Vagina (tissue), 2 donors: Measurements from ENCODE around the gene ZNF394. TPM values are rescaled to one million over a fixed set of nuclear protein-coding genes. Genes with fewer than 3 reads are reported as not detected.

Experiments used
- DNase-seq, 2 donors: peaks; one replicate each; pipeline ENCODE4 v3.0.0-alpha.2; 2017; ENCODE audit errors: extremely low spot score in 2 of 2
- H3K27ac ChIP-seq: fragments of 200-600 bp; sonication (generic); one replicate; pipeline ENCODE4 v1.5.1; 2019
- H3K27me3 ChIP-seq: fragments of 200-600 bp; sonication (generic); one replicate; pipeline ENCODE4 v1.5.1; 2019
- H3K36me3 ChIP-seq, 2 donors: fragments of 200-600 bp; sonication (generic); one replicate each; pipeline ENCODE4 v1.5.1; 2017 to 2019
- H3K4me1 ChIP-seq: fragments of 200-600 bp; sonication (generic); one replicate; pipeline ENCODE4 v1.5.1; 2019
- H3K4me3 ChIP-seq, 2 donors: fragments of 200-600 bp; sonication (generic); 1 replicate in 1 of 2; 2 replicates in 1 of 2; pipeline ENCODE4 v1.5.1; 2016 to 2019
- H3K9me3 ChIP-seq: fragments of 200-600 bp; sonication (generic); one replicate; pipeline ENCODE4 v1.5.1; 2019
- POLR2A ChIP-seq, 2 donors: fragments of 450-650 bp; IDR thresholded peaks; one replicate each; pipeline ENCODE4 v1.6.1; 2017; ENCODE audit warnings: antibody characterized with exemption in 2 of 2, mild to moderate bottlenecking in 2 of 2, moderate library complexity in 2 of 2
- POLR2AphosphoS5 ChIP-seq, 2 donors: sonication (generic); formaldehyde crosslinking; IDR thresholded peaks; one replicate each; pipeline ENCODE4 v1.9.0; 2017; ENCODE audit warnings: antibody characterized with exemption in 2 of 2, mild to moderate bottlenecking in 2 of 2, low read depth in 1 of 2; ENCODE audit not compliant: insufficient read depth in 1 of 2
- intact Hi-C: fragments of 100-400 bp; cut with DNase I; formaldehyde crosslinking; loops from one replicate; pipeline ENCODE4 v1.15.1; 2023
- total RNA-seq: library from RNA; depleted of rRNA; stranded (reverse); fragments of >200 nt; gene quantifications from one replicate; pipeline ENCODE4 v1.2.3, GENCODE V29; 2016
- TF ChIP-seq, protein P1 (sequence below), 3 experiments: fragments of 450-650 bp in 2 of 3; fragments of 200-600 bp in 1 of 3; sonication (generic) in 1 of 3; IDR thresholded peaks; one replicate each; pipeline ENCODE4 v1.5.1; 2017 to 2019; ENCODE audit warnings: antibody characterized with exemption in 3 of 3, mild to moderate bottlenecking in 2 of 3, moderate library complexity in 2 of 3

The ZNF394 gene
- total RNA-seq, 1 donor from 2014 or later, result 36.1 TPM

DNA sequence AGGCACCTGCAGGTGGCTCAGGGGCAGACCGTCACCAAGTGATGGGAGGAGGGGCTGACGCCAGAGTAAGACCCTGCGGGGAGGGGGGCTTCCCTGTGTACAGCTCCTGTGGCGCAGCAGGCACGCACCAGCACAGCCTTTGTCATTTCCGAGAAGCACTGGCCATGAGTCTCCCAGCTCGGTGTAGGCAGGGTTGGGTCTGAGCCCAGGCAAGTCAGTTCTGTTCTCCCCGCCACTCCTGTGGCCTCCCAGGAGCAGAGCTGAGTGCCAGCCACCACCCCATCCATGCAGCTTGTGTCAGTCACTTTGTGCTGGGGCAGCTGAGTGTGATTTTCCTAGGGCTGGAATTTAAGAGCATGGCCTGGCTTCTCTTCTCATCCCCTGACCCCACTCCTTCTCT, 48.1 kb downstream of the ZNF394 start:
- no peak for DNase-seq

DNA sequence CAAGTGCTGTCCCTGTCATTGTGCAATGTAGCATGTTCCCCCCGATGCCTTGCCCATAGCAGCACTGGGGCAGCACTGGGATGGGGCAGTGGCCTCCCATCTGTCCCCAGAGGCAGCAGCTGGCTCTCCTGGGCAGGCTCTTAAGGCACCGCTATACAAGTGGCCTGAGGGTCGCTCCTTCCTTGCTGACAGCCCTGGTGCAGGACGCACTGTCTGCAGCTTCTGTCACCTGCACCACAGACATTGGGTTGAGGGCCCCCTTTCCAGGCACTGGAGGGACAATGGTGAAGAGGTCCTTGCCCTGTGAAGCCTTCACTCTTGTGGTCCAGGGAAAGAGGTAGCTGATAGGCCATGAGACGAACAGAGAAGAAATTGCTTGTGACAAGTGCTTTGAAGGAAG, 50.8 kb downstream of the ZNF394 start:
- DNase-seq, result no peak
- H3K27ac ChIP-seq, result no peak overlapping the region
- H3K27me3 ChIP-seq, result no peaks in the 10 kb centered on the region
- no peaks in the 10 kb centered on the region for H3K9me3 ChIP-seq
- peaks cover 15% of the 10 kb centered on the region for H3K4me1 ChIP-seq
- intact Hi-C loops, result no loop called here
- no peak overlapping the region for H3K4me3 ChIP-seq
- TF ChIP-seq, protein P1, sequence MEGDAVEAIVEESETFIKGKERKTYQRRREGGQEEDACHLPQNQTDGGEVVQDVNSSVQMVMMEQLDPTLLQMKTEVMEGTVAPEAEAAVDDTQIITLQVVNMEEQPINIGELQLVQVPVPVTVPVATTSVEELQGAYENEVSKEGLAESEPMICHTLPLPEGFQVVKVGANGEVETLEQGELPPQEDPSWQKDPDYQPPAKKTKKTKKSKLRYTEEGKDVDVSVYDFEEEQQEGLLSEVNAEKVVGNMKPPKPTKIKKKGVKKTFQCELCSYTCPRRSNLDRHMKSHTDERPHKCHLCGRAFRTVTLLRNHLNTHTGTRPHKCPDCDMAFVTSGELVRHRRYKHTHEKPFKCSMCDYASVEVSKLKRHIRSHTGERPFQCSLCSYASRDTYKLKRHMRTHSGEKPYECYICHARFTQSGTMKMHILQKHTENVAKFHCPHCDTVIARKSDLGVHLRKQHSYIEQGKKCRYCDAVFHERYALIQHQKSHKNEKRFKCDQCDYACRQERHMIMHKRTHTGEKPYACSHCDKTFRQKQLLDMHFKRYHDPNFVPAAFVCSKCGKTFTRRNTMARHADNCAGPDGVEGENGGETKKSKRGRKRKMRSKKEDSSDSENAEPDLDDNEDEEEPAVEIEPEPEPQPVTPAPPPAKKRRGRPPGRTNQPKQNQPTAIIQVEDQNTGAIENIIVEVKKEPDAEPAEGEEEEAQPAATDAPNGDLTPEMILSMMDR (IDR thresholded peaks at IDR 0.05), result no peak
- no peak for TF ChIP-seq POLR2A (IDR thresholded peaks at IDR 0.05)
- no peak for TF ChIP-seq POLR2AphosphoS5 (IDR thresholded peaks at IDR 0.05; ENCODE audit: insufficient read depth in 1 of 2, low read depth in 1 of 2)
- H3K36me3 ChIP-seq, result peaks cover 2 to 56% of the 10 kb centered on the region in 2 donors

More for the DNA sequence above, 48.1 kb downstream of the ZNF394 start:
- Histone ChIP-seq H3K27me3 (no peaks in the 10 kb centered on the region), H3K27ac (no peak overlapping the region), H3K9me3 (no peaks in the 10 kb centered on the region), H3K36me3 (peaks cover 2 to 59% of the 10 kb centered on the region in 2 donors), H3K4me3 (no peak overlapping the region), H3K4me1 (peaks cover 15% of the 10 kb centered on the region)
- intact Hi-C loops, result no loop called here
- TF ChIP-seq, protein P1 (IDR thresholded peaks at IDR 0.05), result no peak
- TF ChIP-seq POLR2AphosphoS5 (IDR thresholded peaks at IDR 0.05; ENCODE audit: insufficient read depth in 1 of 2, low read depth in 1 of 2), result no peak
- no peak for TF ChIP-seq POLR2A (IDR thresholded peaks at IDR 0.05)

DNA sequence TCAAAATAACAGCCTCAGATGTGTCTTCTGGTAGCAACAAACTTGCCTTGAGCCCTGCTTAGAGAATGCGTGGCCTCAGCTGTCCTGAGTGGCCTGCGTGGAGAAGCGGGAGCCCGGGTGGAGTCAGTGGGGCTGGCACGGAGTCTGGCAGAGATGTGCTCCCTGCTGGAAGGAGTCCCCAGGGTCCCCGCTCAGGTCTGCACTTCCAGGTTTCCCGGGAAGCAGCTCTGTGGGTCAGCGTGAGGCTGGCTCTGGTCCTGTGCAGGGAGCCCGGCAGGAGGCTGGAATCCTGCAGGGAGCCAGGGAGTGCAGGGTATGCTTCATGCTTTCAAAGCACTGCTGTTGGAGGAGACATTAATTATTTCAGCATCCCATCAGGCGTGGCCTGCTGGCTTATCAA, 51.2 kb downstream of the ZNF394 start:
- intact Hi-C loops, result no loop called here
- H3K27ac ChIP-seq, result no peak overlapping the region
- no peak for TF ChIP-seq POLR2AphosphoS5 (IDR thresholded peaks at IDR 0.05; ENCODE audit: insufficient read depth in 1 of 2, low read depth in 1 of 2)
- TF ChIP-seq, protein P1 (IDR thresholded peaks at IDR 0.05), result no peak
- no peak for TF ChIP-seq POLR2A (IDR thresholded peaks at IDR 0.05)
- no peak for DNase-seq
- H3K4me1 ChIP-seq, result peaks cover 15% of the 10 kb centered on the region
- no peaks in the 10 kb centered on the region for H3K9me3 ChIP-seq
- H3K4me3 ChIP-seq, result no peak overlapping the region
- peaks cover 2 to 54% of the 10 kb centered on the region in 2 donors for H3K36me3 ChIP-seq
- H3K27me3 ChIP-seq, result no peaks in the 10 kb centered on the region

DNA sequence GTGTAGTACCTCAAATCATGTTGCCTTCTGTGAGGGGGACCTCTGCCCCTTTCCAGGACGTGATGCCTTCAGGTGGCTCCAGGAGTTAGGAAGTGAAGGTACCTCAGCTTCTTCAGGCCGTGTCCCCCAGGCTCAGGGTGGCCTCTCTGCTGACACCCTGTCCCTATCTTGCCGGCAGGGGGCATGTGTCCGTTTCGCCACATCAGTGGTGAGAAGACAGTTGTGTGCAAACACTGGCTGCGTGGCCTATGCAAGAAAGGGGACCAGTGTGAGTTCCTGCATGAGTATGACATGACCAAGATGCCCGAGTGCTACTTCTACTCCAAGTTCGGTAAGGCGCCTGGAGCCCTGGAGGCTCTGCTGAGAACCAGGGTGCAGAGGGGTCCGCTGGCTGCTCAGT, 52.1 kb downstream of the ZNF394 start:
- intact Hi-C loops, result no loop called here
- Histone ChIP-seq H3K27ac (no peak overlapping the region), H3K27me3 (no peaks in the 10 kb centered on the region), H3K4me3 (no peak overlapping the region), H3K36me3 (peaks cover under 1 to 54% of the 10 kb centered on the region in 2 donors), H3K9me3 (no peaks in the 10 kb centered on the region), H3K4me1 (peaks cover 9% of the 10 kb centered on the region)
- TF ChIP-seq, protein P1 (IDR thresholded peaks at IDR 0.05), result no peak
- TF ChIP-seq POLR2A (IDR thresholded peaks at IDR 0.05) (no peak), POLR2AphosphoS5 (IDR thresholded peaks at IDR 0.05; ENCODE audit: insufficient read depth in 1 of 2, low read depth in 1 of 2) (no peak)
- DNase-seq, result no peak

DNA sequence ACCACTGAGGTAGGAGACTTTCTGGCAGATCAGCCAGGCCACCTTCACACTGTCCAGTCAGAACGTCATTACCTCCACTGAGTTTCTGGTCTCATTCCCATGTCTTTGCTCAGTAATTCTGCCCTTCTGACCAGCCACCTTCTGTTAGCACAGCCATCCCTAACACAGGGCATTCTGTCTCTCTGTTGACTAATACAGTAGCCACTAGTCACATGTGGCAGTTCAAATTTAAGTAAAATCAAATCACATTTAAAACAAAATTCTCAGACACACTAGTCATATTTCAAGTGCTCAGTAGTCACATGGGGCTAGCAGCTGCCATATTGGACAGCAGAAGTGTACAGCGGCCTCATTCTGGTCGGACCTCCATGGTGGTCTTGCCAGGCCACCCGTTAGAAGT, 54.0 kb downstream of the ZNF394 start:
- intact Hi-C loops, result no loop called here
- H3K27ac ChIP-seq, result no peak overlapping the region
- TF ChIP-seq POLR2A (IDR thresholded peaks at IDR 0.05), result no peak
- TF ChIP-seq, protein P1 (IDR thresholded peaks at IDR 0.05), result no peak
- TF ChIP-seq POLR2AphosphoS5 (IDR thresholded peaks at IDR 0.05; ENCODE audit: insufficient read depth in 1 of 2, low read depth in 1 of 2), result no peak
- peaks cover 18% of the 10 kb centered on the region for H3K4me1 ChIP-seq
- DNase-seq, result no peak
- H3K36me3 ChIP-seq, result peaks cover 0 to 56% of the 10 kb centered on the region in 2 donors
- H3K9me3 ChIP-seq, result no peaks in the 10 kb centered on the region
- H3K27me3 ChIP-seq, result no peaks in the 10 kb centered on the region
- no peak overlapping the region for H3K4me3 ChIP-seq

Other genes starting within 250 kb of the ZNF394 start
- gene MYH16, start 227.4 kb downstream of the ZNF394 start, total RNA-seq, result not detected
- gene ARPC1A, start 174.4 kb downstream of the ZNF394 start, total RNA-seq, result 106 TPM
- gene ARPC1B, start 125.6 kb downstream of the ZNF394 start, total RNA-seq, result 114 TPM
- gene PDAP1, start 91.7 kb downstream of the ZNF394 start, total RNA-seq, result 48.1 TPM
- 52.3 TPM for gene BUD31, start 91.3 kb downstream of the ZNF394 start, total RNA-seq
- 6.1 TPM for gene PTCD1, start 61.5 kb downstream of the ZNF394 start, total RNA-seq
- gene CPSF4, start 61.3 kb downstream of the ZNF394 start, total RNA-seq, result 23.8 TPM
- gene ATP5MF, start 34.1 kb downstream of the ZNF394 start, total RNA-seq, result 463 TPM
- gene ZNF789, start 27.4 kb downstream of the ZNF394 start, total RNA-seq, result 14.5 TPM
- 7.1 TPM for gene ZKSCAN5, start 4.4 kb upstream of the ZNF394 start, total RNA-seq
- 3.4 TPM for gene FAM200A, start 51.8 kb upstream of the ZNF394 start, total RNA-seq
- gene ZNF655, start 58.4 kb upstream of the ZNF394 start, total RNA-seq, result 144 TPM
- gene TMEM225B, start 98.0 kb upstream of the ZNF394 start, total RNA-seq, result 1.2 TPM
- 12.3 TPM for gene ZSCAN25, start 116.7 kb upstream of the ZNF394 start, total RNA-seq
- 80.3 TPM for gene CYP3A5, start 179.7 kb upstream of the ZNF394 start, total RNA-seq
- gene CYP3A7, start 234.9 kb upstream of the ZNF394 start, total RNA-seq, result not detected